HG03558 (cell line): ENCODE data around the gene MAP4K4.

ENCODE experiments used
- ATAC-seq: cut with Tn5 transposase; IDR thresholded peaks from one replicate; pipeline ENCODE4 v1.9.1; 2021; ENCODE audit warnings: moderate number of reproducible peaks; ENCODE audit not compliant: unreplicated experiment; ENCODE audit errors: extremely low read depth

The MAP4K4 gene

GRCh38 chr2:101697124-101698013, at the start of gene MAP4K4:
Gene MAP4K4, plus strand, starts transcription at chr2:101697707. Its CDS starts 374 bp downstream, at chr2:101698081.
- no peak for ATAC-seq

- no peak for ATAC-seq
Observed at GRCh38 chr2:101653469-101653868, 44.0 kb upstream of the MAP4K4 start.

DNA sequence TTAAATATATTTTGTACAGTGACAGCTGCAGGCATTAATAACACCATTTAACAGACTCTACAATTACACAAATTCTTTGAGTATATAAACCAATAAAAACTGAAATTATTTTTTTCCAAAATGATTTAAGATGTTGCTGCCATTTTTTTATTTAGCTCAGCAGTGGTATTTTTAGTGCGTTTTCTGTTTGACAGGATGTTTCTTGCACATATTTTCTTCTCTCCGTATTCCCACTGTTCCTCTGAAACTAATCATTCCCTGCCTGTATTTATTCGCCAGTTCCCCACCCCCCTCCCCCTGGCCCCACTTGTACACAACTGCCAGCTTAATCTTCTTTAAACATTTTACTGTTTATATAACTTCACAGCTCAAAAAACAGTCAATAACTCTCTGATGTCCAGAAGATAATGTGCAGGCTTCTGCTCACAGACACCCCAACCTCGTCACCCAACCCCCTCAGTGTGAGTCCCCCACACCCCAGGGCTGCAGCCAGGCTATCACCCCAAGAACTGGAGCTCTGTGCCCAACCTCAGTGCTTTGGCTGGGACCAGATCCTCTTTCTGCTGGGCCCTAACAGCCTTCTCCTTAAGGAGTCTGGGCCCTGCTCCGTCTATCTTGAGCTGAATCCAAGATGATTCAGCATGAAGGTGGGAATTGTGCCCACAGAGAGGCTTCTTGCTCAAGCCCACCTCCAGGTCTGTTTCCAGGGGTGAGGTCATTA, 41.6 kb upstream of the MAP4K4 start:
- ATAC-seq = no peak

DNA sequence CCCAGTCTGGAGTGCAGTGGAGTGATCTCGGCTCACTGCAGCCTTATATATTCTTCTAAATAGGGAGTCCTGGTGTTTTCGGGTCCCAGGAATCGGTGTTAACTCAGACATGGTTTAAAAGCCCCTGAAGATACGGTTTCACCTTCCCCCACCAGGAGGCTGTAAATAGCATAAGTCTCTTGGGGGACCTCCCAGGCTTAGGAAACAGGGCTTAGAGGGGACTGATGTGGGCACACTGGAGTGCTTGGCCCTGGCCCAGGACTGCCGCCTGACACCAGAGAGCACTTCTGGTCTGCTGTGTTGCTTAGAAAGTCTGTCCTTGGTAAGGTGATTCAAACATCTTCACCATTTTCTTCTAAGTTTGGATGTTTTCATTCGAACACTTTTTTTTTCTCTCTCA, 39.7 kb upstream of the MAP4K4 start:
- no peak for ATAC-seq

- ATAC-seq = no peak
Observed at GRCh38 chr2:101658387-101658786, 39.1 kb upstream of the MAP4K4 start.

- no peak for ATAC-seq
Observed at GRCh38 chr2:101665312-101665711, 32.2 kb upstream of the MAP4K4 start.

DNA sequence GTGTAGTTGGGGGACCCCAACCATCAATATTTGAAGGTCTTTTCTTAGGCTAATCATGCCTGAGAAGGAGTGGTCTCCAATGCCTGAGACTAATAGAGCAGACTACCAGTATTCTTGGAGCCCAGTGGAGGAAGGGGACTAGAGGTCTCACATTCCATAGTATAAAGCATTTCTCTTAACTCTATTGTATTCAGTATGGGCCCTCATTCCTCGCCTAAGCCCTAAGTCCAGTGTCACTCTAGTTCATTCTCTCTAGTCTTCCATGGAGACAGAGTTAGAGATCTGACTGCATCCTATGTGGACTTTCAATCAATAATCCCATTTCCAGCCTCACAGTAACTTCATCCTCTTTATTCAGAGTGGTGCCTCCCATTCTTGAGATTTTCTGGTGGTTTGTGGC, 29.7 kb upstream of the MAP4K4 start:
- ATAC-seq = no peak

DNA sequence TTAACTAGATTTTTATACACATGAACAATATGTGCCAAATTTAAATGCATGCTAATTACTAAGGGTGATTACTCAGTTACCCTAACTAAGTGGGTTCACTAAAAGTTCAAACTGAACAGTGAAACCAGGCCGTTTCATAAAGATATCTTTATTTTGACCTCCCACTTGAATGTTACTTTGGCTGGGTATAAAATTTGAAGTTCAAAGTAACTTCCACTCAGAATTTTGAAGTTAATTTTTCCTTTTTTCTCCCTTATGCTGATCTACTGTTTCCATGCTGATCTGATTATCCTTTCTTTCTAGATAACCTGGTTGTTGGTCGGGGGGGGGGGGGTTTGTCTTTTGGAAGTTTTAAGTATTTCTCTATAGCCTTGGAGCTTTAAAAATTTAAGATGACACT, 25.5 kb upstream of the MAP4K4 start:
- ATAC-seq = no peak

GRCh38 chr2:101673920-101674319, 23.6 kb upstream of the MAP4K4 start:
- ATAC-seq = no peak

DNA sequence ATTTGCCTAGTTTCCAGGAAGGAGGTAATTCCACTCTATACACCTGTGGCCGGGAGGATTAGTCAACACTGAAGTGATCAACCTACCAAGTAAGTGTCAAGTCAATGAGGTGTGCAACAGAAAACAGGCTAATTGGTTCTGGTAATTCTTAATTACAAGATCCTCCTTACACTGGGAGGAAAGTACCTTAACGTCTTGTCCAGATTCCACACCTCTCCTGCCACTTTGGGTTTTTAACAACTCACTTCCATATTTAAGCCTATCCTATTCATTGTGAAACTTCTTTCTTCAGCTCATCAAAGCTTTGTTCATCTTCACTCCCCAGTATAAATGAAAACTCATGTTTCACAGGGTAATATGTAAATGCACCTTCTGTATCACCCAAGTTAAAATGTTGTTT, 22.0 kb upstream of the MAP4K4 start:
- no peak for ATAC-seq

DNA sequence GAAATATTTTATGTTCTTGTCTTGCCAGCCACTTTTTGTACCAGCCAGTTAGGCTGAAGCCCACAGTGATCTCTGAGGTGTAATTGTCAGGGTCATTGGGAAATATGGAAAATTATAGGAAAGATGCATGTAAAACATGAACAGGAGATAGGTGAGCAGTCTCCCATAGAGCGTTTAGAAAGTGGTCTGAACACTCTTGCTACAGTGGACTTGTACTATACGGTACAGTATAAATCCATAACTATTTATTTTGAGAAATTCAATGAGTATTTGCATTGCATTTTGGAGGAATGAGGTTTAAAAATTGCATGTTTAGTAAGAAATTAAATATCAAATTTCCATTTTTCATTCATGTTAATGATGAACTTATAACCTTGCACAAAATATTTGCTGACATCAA, 20.8 kb upstream of the MAP4K4 start:
- ATAC-seq = no peak

GRCh38 chr2:101677658-101678057, 19.8 kb upstream of the MAP4K4 start:
- ATAC-seq = no peak

GRCh38 chr2:101678379-101678778, 19.1 kb upstream of the MAP4K4 start:
- no peak for ATAC-seq

DNA sequence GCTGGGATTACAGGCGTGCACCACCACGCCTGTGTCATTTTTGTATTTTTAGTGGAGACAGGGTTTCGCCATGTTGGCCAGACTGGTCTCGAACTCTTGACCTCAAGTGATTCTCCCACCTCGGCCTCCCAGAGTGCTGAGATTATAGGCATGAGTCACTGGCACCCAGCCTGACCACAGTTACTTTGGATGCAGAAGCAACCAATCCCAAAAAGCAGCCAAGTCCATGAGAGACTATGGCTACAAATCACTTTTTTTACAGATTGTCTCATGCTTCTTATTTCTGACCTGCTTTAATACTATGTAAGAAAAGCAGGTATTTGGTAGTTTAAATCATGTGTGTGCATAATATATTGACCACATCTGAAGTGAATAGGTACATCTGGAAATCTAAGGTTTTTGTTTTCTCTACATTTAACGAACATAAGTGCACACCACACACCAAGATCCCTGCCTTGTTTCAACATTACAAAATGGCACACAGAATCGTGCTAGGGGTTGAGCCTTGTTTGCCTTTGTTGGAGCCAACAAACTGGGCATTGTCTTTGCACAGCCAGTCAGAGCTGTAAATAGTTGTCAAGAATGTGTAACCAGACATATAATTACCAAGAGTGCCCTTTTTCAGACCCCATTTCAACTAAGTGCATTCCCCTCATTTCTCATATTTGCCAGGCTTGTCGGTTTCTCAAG, 18.3 kb upstream of the MAP4K4 start:
- ATAC-seq = no peak

GRCh38 chr2:101679801-101680487, 17.6 kb upstream of the MAP4K4 start:
- no peak for ATAC-seq

GRCh38 chr2:101682311-101682710, 15.2 kb upstream of the MAP4K4 start:
- ATAC-seq = no peak

- ATAC-seq = no peak
Observed at GRCh38 chr2:101684313-101684712, 13.2 kb upstream of the MAP4K4 start.

- no peak for ATAC-seq
Observed at GRCh38 chr2:101688261-101688660, 9.2 kb upstream of the MAP4K4 start.

GRCh38 chr2:101689114-101689825, 8.2 kb upstream of the MAP4K4 start:
- no peak for ATAC-seq
